Colonic mucosa (tissue), 4 donors: ENCODE measurements around the gene S100A8. TPM values are rescaled to one million over a fixed set of nuclear protein-coding genes. Genes with fewer than 3 reads are reported as not detected.

Source experiments
- DNase-seq: peaks from one replicate; pipeline ENCODE4 v3.0.0-alpha.2; 2020
- H3K27ac ChIP-seq: fragments of 200-600 bp; one replicate; pipeline ENCODE4 v1.8.0; 2021
- H3K27me3 ChIP-seq: fragments of 200-600 bp; one replicate; pipeline ENCODE4 v1.8.0; 2021
- H3K36me3 ChIP-seq: fragments of 200-600 bp; one replicate; pipeline ENCODE4 v1.8.0; 2021
- H3K4me1 ChIP-seq: fragments of 200-600 bp; one replicate; pipeline ENCODE4 v1.8.0; 2021; ENCODE audit warnings: mild to moderate bottlenecking
- H3K4me3 ChIP-seq: fragments of 200-600 bp; one replicate; pipeline ENCODE4 v1.8.0; 2021
- H3K9ac ChIP-seq, 2 donors: one replicate each; pipeline ENCODE4 v1.7.0; 2013; ENCODE audit warnings: control low read depth in 2 of 2, low read depth in 2 of 2, low read length in 2 of 2
- H3K9me3 ChIP-seq: fragments of 200-600 bp; one replicate; pipeline ENCODE4 v1.8.0; 2021
- intact Hi-C: fragments of 100-400 bp; cut with DNase I; formaldehyde crosslinking; loops from one replicate; pipeline ENCODE4 v1.14.1; 2022
- total RNA-seq, 2 donors: library from RNA; stranded (reverse); fragmentation: NEBNext Ultra II Directional in 1 of 2; extraction: Animal tissue kit (Norgen Biotek cat#: 25700) in 1 of 2; gene quantifications; one replicate each; pipeline ENCODE4 v1.2.1, GENCODE V29; 2021
- TF ChIP-seq, protein P1 (sequence below): fragments of 200-600 bp; IDR thresholded peaks from one replicate; pipeline ENCODE4 v1.8.0; 2022; ENCODE audit warnings: antibody characterized with exemption, mild to moderate bottlenecking
- donor health status: healthy.
- donor health status: DM: no; HTN: no; CAD: no.
- donor health status: DM: no; HTN: no; CAD: no.

The S100A8 gene
- total RNA-seq, 2 donors from 2014 or later: 0.79 to 6.9 TPM

DNA sequence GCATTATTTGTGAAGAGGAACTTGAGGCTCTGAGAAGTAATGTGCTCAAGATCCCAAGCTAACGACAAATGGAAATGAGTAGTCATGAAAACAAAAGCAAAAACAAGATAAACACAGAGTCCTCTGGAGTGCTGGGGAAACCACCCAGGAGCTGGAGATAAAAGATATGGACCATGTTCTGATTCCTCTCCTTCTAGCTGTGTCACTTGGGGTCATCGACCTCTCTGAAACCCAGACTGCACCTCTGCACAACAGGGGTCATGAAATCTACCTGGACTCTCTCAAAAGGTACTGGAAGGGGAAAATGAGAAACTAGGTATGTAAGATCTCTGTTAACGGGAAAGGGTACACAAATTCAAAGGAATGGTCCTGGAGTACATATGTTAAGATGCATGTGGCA lies 48.7 kb downstream of the S100A8 start:
- DNase-seq: no peak
- no peaks in the 10 kb centered on the region for H3K27me3 ChIP-seq
- H3K4me3 ChIP-seq: no peak overlapping the region
- H3K27ac ChIP-seq: no peak overlapping the region
- no peak overlapping the region for H3K9ac ChIP-seq
- intact Hi-C loops: no loop called here
- H3K4me1 ChIP-seq: no peaks in the 10 kb centered on the region
- H3K9me3 ChIP-seq: no peaks in the 10 kb centered on the region
- H3K36me3 ChIP-seq: no peaks in the 10 kb centered on the region
- TF ChIP-seq, protein P1, sequence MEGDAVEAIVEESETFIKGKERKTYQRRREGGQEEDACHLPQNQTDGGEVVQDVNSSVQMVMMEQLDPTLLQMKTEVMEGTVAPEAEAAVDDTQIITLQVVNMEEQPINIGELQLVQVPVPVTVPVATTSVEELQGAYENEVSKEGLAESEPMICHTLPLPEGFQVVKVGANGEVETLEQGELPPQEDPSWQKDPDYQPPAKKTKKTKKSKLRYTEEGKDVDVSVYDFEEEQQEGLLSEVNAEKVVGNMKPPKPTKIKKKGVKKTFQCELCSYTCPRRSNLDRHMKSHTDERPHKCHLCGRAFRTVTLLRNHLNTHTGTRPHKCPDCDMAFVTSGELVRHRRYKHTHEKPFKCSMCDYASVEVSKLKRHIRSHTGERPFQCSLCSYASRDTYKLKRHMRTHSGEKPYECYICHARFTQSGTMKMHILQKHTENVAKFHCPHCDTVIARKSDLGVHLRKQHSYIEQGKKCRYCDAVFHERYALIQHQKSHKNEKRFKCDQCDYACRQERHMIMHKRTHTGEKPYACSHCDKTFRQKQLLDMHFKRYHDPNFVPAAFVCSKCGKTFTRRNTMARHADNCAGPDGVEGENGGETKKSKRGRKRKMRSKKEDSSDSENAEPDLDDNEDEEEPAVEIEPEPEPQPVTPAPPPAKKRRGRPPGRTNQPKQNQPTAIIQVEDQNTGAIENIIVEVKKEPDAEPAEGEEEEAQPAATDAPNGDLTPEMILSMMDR: no peak

DNA sequence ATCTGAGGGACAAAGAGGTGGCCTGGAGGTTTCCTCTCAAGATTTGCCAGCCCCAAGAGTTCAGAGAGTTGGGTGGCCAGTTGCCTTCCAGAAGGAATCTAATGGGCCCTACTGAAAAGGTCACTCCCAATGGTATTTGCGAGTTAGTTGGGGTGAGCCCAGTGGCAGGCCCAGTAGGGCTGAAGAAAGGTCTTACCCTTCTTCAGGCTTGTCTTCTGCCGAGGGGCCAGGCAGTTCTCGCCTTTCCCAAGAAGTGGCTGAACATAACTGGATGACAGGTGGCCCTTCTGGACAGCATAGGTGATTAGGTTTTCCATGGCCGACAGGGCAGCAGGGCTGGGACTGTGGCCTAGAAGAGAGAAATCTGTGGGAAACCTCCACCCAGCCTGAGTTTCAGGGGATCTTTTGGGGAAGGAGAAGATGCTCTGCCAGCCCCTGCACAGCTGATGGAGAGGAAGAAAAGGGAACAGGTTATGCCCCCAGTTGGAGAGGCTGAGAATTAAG lies 49.4 kb downstream of the S100A8 start:
- intact Hi-C loops: no loop called here
- no peak overlapping the region for H3K4me3 ChIP-seq
- TF ChIP-seq, protein P1: no peak

DNA sequence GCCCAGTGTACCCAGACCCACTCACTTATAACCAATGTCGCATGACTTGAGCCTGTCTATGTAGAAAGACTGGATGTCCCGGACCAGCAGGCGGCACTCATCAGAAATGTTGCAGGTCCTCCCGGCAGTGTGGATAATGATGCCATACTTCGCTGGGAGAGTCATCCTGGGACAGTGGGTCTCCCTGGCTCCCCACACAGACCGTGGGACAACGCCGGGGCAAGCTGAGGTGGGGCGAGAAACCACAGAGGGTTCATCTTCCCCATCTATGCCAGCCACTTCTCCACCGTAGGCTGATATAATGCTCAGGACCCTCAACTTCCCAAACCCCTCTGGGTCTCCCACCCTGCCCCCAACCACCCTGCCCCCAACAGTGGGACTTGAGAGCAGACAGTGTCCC lies 50.5 kb downstream of the S100A8 start:
- TF ChIP-seq, protein P1: no peak
- no peak for DNase-seq
- H3K9me3 ChIP-seq: no peaks in the 10 kb centered on the region
- H3K4me3 ChIP-seq: no peak overlapping the region
- no peaks in the 10 kb centered on the region for H3K36me3 ChIP-seq
- intact Hi-C loops: no loop called here
- H3K27ac ChIP-seq: no peak overlapping the region
- H3K27me3 ChIP-seq: no peaks in the 10 kb centered on the region
- no peak overlapping the region for H3K9ac ChIP-seq
- H3K4me1 ChIP-seq: no peaks in the 10 kb centered on the region

More for the DNA sequence above, 49.4 kb downstream of the S100A8 start:
- Histone ChIP-seq H3K9me3 (no peaks in the 10 kb centered on the region), H3K9ac (no peak overlapping the region), H3K4me1 (no peaks in the 10 kb centered on the region), H3K27ac (no peak overlapping the region), H3K36me3 (no peaks in the 10 kb centered on the region), H3K27me3 (no peaks in the 10 kb centered on the region)
- DNase-seq: no peak

Other genes with a start within 250 kb of the S100A8 start
- not detected for gene SPRR2G, start 240.2 kb downstream of the S100A8 start, total RNA-seq
- not detected for gene LELP1, start 187.6 kb downstream of the S100A8 start, total RNA-seq
- not detected for gene PRR9, start 173.5 kb downstream of the S100A8 start, total RNA-seq
- gene LORICRIN, start 131.4 kb downstream of the S100A8 start, total RNA-seq: not detected
- gene PGLYRP3, start 78.1 kb downstream of the S100A8 start, total RNA-seq: not detected
- gene PGLYRP4, start 42.2 kb downstream of the S100A8 start, total RNA-seq: not detected
- 10 to 100 TPM; 16.3 to 34.9 TPM for gene S100A9, start 33.2 kb downstream of the S100A8 start, total RNA-seq
- gene S100A12, start 15.5 kb downstream of the S100A8 start, total RNA-seq: not detected
- gene S100A7A, start 25.4 kb upstream of the S100A8 start, total RNA-seq: not detected
- not detected for gene S100A7, start 69.6 kb upstream of the S100A8 start, total RNA-seq
- gene S100A6, start 144.9 kb upstream of the S100A8 start, total RNA-seq: 1,000 to 10,000 TPM; 2,444 to 2,474 TPM
- gene S100A5, start 149.9 kb upstream of the S100A8 start, total RNA-seq: not detected
- 10 to 100 TPM; 41.8 to 83.8 TPM for gene S100A4, start 154.7 kb upstream of the S100A8 start, total RNA-seq
- gene S100A3, start 158.2 kb upstream of the S100A8 start, total RNA-seq: under 1 TPM in 1 of 2 donors, not detected in 1; 0.61 TPM
- gene S100A2, start 174.8 kb upstream of the S100A8 start, total RNA-seq: 1 to 10 TPM; 1.0 to 2.4 TPM
- gene S100A16, start 222.1 kb upstream of the S100A8 start, total RNA-seq: 100 to 1,000 TPM; 232 to 288 TPM
- 100 to 1,000 TPM; 543 to 565 TPM for gene S100A14, start 225.3 kb upstream of the S100A8 start, total RNA-seq
- gene S100A13, start 236.4 kb upstream of the S100A8 start, total RNA-seq: 10 to 100 TPM; 45.2 to 67.2 TPM
- 1 to 10 TPM in 1 of 2 donors, under 1 TPM in 1; 0.69 to 1.5 TPM for gene S100A1, start 237.4 kb upstream of the S100A8 start, total RNA-seq
- 10 to 100 TPM; 51.3 to 88.6 TPM for gene CHTOP, start 243.0 kb upstream of the S100A8 start, total RNA-seq